HG03571 (cell line): ENCODE data around the gene GDPD1.
"Not testable (repeated sequence)": the region's sequence is repeated elsewhere in the genome, so short reads cannot be mapped to it uniquely, and the experiment has no call there.

Experiments
- ATAC-seq: cut with Tn5 transposase; IDR thresholded peaks from one replicate; pipeline ENCODE4 v1.9.1; 2021; ENCODE audit not compliant: unreplicated experiment

The GDPD1 gene

GRCh38 chr17:59244081-59244480 lies 23.8 kb downstream of the GDPD1 start:
- no peak for ATAC-seq

GRCh38 chr17:59254742-59255141 lies 34.4 kb downstream of the GDPD1 start:
- ATAC-seq, result no peak

DNA sequence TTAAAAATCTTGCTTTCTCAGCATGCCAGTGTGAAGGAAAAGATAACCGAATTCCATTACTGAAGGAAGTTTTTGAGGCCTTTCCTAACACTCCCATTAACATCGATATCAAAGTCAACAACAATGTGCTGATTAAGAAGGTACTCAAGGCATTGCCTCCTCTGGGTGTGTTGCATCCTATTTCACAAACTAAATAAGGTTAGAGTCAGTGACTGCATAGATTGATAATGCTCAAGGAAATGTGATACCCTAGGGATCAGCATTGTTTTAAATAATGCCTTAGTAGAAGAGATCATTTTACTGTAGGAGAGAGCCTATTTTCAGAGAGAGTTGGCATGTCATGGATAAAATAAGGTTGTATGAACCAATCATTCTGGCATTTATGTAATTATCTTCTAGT lies 36.8 kb downstream of the GDPD1 start:
- no peak for ATAC-seq

GRCh38 chr17:59260722-59261121 lies 40.4 kb downstream of the GDPD1 start:
- no peak for ATAC-seq

- no peak for ATAC-seq
These were observed 46.4 kb downstream of the GDPD1 start for GRCh38 chr17:59266745-59267144.

GRCh38 chr17:59267776-59268175 lies 47.5 kb downstream of the GDPD1 start:
- no peak for ATAC-seq

DNA sequence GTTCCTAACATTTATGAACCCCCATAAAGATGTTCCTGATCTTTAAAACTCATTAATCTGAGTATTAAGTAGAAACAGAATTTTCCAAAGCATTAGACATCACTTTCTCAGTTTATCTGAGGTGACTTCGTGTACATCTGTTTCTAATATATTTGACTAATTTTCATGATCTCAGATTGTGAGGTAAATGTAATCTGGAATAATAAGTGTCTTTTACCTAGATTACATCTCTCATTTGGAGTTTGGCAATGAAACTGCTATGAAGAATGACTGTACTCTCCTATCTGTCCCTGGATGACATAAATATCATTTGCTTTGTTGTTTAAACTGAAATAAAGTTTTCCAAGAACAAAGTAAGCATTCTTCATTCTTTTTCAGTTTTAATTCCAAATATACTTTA lies 55.3 kb downstream of the GDPD1 start:
- ATAC-seq, result no peak

DNA sequence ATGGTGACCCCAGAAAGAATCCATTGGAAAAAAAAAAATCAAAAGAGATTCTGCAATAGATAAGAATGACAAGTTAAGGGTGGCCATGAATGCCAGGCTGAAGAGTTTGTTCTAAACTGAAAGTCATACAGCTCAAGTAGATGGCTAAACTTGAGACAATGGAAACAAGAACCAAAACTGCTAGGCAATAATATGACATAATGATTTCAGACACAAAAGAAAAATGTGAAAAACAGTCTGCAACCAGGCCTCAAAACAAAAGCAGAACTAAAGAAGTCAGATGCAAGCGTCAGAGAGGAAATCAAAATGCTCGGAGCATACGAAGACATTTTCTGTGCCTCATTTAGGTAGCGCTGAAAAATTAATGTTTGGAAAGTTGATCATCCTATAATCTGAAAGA lies 56.7 kb downstream of the GDPD1 start:
- ATAC-seq, result peak; percentile 71

GRCh38 chr17:59278406-59278805 lies 58.1 kb downstream of the GDPD1 start:
- ATAC-seq, result no peak

- ATAC-seq, result no peak
These were observed 64.0 kb downstream of the GDPD1 start for GRCh38 chr17:59284317-59284716.

GRCh38 chr17:59287452-59287851 lies 67.1 kb downstream of the GDPD1 start:
- ATAC-seq, result no peak

- ATAC-seq, result no peak
These were observed 67.6 kb downstream of the GDPD1 start for GRCh38 chr17:59287891-59288290.

DNA sequence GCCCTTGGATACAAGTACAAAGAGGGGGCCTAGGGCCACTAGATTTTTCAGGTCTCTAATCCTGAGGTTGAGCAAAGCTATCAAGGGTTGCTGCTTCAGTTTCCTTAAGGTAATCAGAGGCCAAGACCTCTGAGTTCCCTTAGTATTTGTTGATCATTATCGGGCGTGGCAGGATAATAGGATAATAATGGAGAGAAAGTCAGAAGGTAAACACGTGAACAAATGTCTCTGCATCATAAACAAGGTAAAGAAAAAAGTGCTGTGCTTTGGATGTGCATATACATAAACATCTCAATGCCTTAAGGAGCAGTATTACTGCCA lies 69.6 kb downstream of the GDPD1 start:
- ATAC-seq, result no peak

GRCh38 chr17:59290302-59290998 lies 70.1 kb downstream of the GDPD1 start:
- ATAC-seq, result not testable (repeated sequence)

GRCh38 chr17:59292174-59292523 lies 71.8 kb downstream of the GDPD1 start:
- ATAC-seq, result no peak

DNA sequence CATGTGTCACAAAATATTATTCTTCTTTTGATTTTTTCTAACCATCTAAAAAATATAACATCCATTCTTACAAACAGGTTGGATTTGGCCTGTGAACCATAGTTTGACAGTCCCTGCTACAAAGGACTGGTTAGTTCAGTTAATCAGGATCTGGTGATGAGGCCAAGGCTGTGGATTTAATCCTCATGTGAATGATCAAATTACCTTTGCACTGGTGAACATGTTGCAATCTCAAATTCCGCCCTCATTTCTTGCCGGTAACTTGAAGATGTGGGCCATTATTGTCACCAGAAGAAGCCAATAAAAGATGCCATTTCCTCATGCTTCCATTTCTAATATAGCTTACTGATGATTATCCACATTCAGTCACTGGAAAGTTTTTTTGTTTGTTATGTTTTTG lies 75.9 kb downstream of the GDPD1 start:
- ATAC-seq, result no peak

GRCh38 chr17:59298521-59298920 lies 78.2 kb downstream of the GDPD1 start:
- no peak for ATAC-seq

DNA sequence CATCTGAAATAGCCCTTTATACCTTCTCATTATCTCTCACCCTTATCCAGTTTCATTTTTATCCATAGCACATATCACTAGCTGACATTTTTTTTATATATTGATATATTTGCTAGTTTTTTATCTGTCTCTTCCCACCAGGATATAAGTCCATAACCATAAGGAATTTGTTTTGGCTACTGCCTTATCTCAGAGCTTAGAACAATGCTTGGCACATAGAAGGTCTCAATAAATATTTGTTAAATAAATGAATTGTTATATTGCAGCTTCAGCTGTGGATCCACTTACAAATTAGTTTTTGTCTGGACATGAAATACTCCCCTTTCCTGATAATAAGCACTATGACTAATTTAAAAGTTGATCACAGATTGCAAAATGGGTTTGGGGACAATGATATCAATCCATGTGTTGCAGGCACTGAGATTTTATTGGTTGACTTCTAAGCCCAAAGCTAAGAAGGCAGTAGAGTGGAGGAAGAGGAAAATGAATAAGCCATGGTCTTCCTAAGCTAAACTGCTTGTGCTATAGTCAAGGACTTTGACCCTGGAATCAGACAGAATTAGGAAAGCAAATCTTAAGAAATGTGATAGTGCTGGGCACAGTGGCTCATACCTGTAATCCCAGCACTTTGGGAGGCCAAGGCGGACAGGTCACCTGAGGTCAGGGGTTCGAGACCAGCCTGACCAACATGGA lies 79.2 kb downstream of the GDPD1 start:
- ATAC-seq, result no peak

GRCh38 chr17:59300941-59301340 lies 80.6 kb downstream of the GDPD1 start:
- no peak for ATAC-seq

- ATAC-seq, result no peak
These were observed 84.5 kb downstream of the GDPD1 start for GRCh38 chr17:59304811-59305210.

GRCh38 chr17:59310263-59310920 lies 90.1 kb downstream of the GDPD1 start:
- no peak for ATAC-seq

DNA sequence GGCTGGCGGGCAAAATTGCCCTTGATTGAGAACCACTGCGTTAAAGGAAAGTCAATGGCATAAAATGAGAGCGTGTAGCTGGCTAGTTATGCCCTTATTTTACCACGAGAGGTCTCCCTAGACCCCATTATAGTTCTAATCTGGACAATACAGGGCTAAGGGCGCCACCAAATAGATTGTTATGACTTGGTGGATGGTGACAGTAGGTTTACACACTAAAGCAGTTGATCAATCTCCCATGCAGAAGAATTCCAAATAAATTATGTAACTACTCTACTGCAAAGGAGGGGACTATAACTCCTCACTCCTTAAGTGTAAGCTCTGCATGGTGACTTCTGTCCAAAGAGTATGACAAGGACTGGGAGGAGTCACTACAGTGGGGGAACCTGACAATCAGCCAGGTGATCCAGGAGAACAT lies 90.7 kb downstream of the GDPD1 start:
- no peak for ATAC-seq
